OCI-LY3 (cell line): ENCODE measurements around the gene SPINT2.

Experiments
- H2AFZ ChIP-seq: fragments of 200-600, 300-600 bp; shearing (Covaris generic); 2 replicates; pipeline ENCODE4 v1.6.0; 2014; ENCODE audit warnings: antibody characterized with exemption, low read depth, low read length
- H3K27ac ChIP-seq: fragments of 200-600, 300-600 bp; sonication (generic); 2 replicates; pipeline ENCODE4 v1.5.1; 2014; ENCODE audit warnings: mild to moderate bottlenecking, low read length, moderate library complexity, mixed read lengths
- H3K27me3 ChIP-seq: fragments of 200-600, 300-600 bp; sonication (generic); 2 replicates; pipeline ENCODE4 v1.6.1; 2014; ENCODE audit warnings: low read depth, low read length, mixed read lengths
- H3K36me3 ChIP-seq: fragments of 200-600, 300-600 bp; sonication (generic); replicated peaks from 2 replicates; pipeline ENCODE3; 2014; ENCODE audit warnings: low read depth, low read length, mixed read lengths
- H3K4me1 ChIP-seq: fragments of 300-600, 200-600 bp; sonication (generic); 2 replicates; pipeline ENCODE4 v1.6.1; 2014; ENCODE audit warnings: low read length, mixed read lengths
- H3K4me2 ChIP-seq: fragments of 200-600, 300-600 bp; sonication (generic); 2 replicates; pipeline ENCODE4 v1.6.1; 2014; ENCODE audit warnings: low read length, mixed read lengths
- H3K4me3 ChIP-seq: fragments of 300-600, 200-600 bp; sonication (generic); 2 replicates; pipeline ENCODE4 v1.5.1; 2014; ENCODE audit warnings: antibody characterized with exemption, mild to moderate bottlenecking, low read length, moderate library complexity
- H3K79me2 ChIP-seq: fragments of 300-600, 200-600 bp; shearing (Covaris generic); 2 replicates; pipeline ENCODE4 v1.6.1; 2014; ENCODE audit warnings: mild to moderate bottlenecking, low read length, mixed read lengths
- H3K9ac ChIP-seq: fragments of 300-600, 200-600 bp; shearing (Covaris generic); 2 replicates; pipeline ENCODE4 v1.6.0; 2014; ENCODE audit warnings: mild to moderate bottlenecking, low read length, moderate library complexity
- H3K9me3 ChIP-seq: fragments of 200-600, 300-600 bp; shearing (Covaris generic); 2 replicates; pipeline ENCODE4 v1.6.1; 2014; ENCODE audit warnings: low read length, mixed read lengths; ENCODE audit not compliant: insufficient read depth
- H4K20me1 ChIP-seq: fragments of 200-600, 300-600 bp; sonication (generic); 2 replicates; pipeline ENCODE4 v1.6.1; 2016; ENCODE audit warnings: low read length, mixed read lengths; ENCODE audit not compliant: insufficient read depth
- CTCF ChIP-seq: fragments of 200-600, 300-600 bp; sonication (generic); IDR thresholded peaks from 2 replicates; pipeline ENCODE4 v1.5.1; 2014; ENCODE audit warnings: antibody characterized with exemption, low read length, low read depth
- EZH2phosphoT487 ChIP-seq: fragments of 200-600 bp; shearing (Covaris generic); IDR thresholded peaks from 2 replicates; pipeline ENCODE4 v1.6.1; 2018; ENCODE audit warnings: antibody characterized with exemption, mixed run types, low read depth

SPINT2 gene

GRCh38 chr19:38233740-38234251, 30.6 kb upstream of the SPINT2 start:
- Histone ChIP-seq H3K4me3 (no peak overlapping the region), H3K4me1 (0 out of 2 replicates have a peak, but pooled peaks cover 2% of the 10 kb centered on the region), H4K20me1 (no peaks in the 10 kb centered on the region), H3K27me3 (peaks cover 12% of the 10 kb centered on the region), H3K4me2 (peak overlapping the region; percentile 15; the same call in 1 of the 2 replicates), H3K79me2 (no peaks in the 10 kb centered on the region), H3K27ac (no peak overlapping the region), H2AFZ (peak overlapping the region; percentile 82), H3K36me3 (no peaks in the 10 kb centered on the region), H3K9ac (no peak overlapping the region), H3K9me3 (no peaks in the 10 kb centered on the region)
- no peak for TF ChIP-seq EZH2phosphoT487
- peak; percentile 98 for TF ChIP-seq CTCF

GRCh38 chr19:38234615-38235014, 29.8 kb upstream of the SPINT2 start:
- TF ChIP-seq EZH2phosphoT487, result no peak
- no peak for TF ChIP-seq CTCF
- Histone ChIP-seq H4K20me1 (no peaks in the 10 kb centered on the region), H3K27ac (no peak overlapping the region), H3K4me1 (0 out of 2 replicates have a peak, but pooled peaks cover 2% of the 10 kb centered on the region), H3K36me3 (no peaks in the 10 kb centered on the region), H3K9me3 (no peaks in the 10 kb centered on the region), H3K27me3 (peaks cover 12% of the 10 kb centered on the region), H2AFZ (no peak overlapping the region), H3K4me2 (no peak overlapping the region), H3K4me3 (no peak overlapping the region), H3K9ac (no peak overlapping the region), H3K79me2 (no peaks in the 10 kb centered on the region)

- H2AFZ ChIP-seq, result no peak overlapping the region
Measured at GRCh38 chr19:38239816-38240215, 24.6 kb upstream of the SPINT2 start.

GRCh38 chr19:38243279-38243673, 21.1 kb upstream of the SPINT2 start:
- Histone ChIP-seq H3K4me1 (peaks cover 26% of the 10 kb centered on the region), H3K27me3 (peaks cover 6% of the 10 kb centered on the region; the same call in 1 of the 2 replicates), H3K27ac (no peak overlapping the region), H4K20me1 (no peaks in the 10 kb centered on the region), H3K4me2 (peak overlapping the region; percentile 65), H3K79me2 (no peaks in the 10 kb centered on the region), H3K4me3 (peak overlapping the region; percentile 62), H3K9ac (peak overlapping the region; percentile 37; the same call in 1 of the 2 replicates), H3K36me3 (no peaks in the 10 kb centered on the region), H3K9me3 (no peaks in the 10 kb centered on the region), H2AFZ (no peak overlapping the region)
- TF ChIP-seq CTCF (no peak), EZH2phosphoT487 (no peak)

More at GRCh38 chr19:38239816-38240215, 24.6 kb upstream of the SPINT2 start:
- Histone ChIP-seq H4K20me1 (no peaks in the 10 kb centered on the region), H3K36me3 (no peaks in the 10 kb centered on the region), H3K79me2 (no peaks in the 10 kb centered on the region), H3K9ac (no peak overlapping the region), H3K27me3 (peaks cover 9% of the 10 kb centered on the region; the same call in 1 of the 2 replicates), H3K27ac (no peak overlapping the region), H3K4me3 (no peak overlapping the region), H3K4me2 (no peak overlapping the region), H3K4me1 (peaks cover 9% of the 10 kb centered on the region), H3K9me3 (no peaks in the 10 kb centered on the region)
- TF ChIP-seq EZH2phosphoT487, result no peak
- no peak for TF ChIP-seq CTCF
